Erythroblast (primary cell): Measurements from ENCODE around the gene MSL1.

Source experiments
- GATA1 ChIP-seq: IDR thresholded peaks from 2 replicates; pipeline ENCODE4 v1.6.1; 2011; ENCODE audit warnings: low read depth, mild to moderate bottlenecking, control low read depth, low read length, moderate library complexity
- POLR2A ChIP-seq: IDR thresholded peaks from 2 replicates; pipeline ENCODE4 v1.6.1; 2011; ENCODE audit warnings: mild to moderate bottlenecking, low read length

GRCh38 chr17:40093580-40094201, 28.1 kb upstream of the MSL1 start:
- TF ChIP-seq POLR2A (no peak), GATA1 (no peak)
